HepG2 (cell line): ENCODE data around the gene ANKRD44. TPM values are rescaled to one million over a fixed set of nuclear protein-coding genes. Genes with fewer than 3 reads are reported as not detected.

Experiments
- ATAC-seq: fragments of 200-7000 bp; cut with Tn5 transposase; 3 replicates; pipeline ENCODE4 v1.9.1; 2020; ENCODE audit warnings: mild to moderate bottlenecking, moderate library complexity
- Bru-seq: library from RNA; stranded (reverse); fragments of 400-500 nt; gene quantifications from one replicate; lab custom pipeline; 2021; lab: Mats Ljungman, UMichigan
- BruChase-seq, 2 experiments: library from RNA; stranded (reverse); fragments of 400-500 nt; gene quantifications; one replicate each; lab custom pipeline; 2021; lab: Mats Ljungman, UMichigan
- BruUV-seq: library from RNA; stranded (reverse); fragments of 400-500 nt; replicated peaks from 2 replicates; lab custom pipeline; 2021; lab: Mats Ljungman, UMichigan
- CTCF ChIA-PET: fragments of 300-600 bp; formaldehyde crosslinking; extraction: SDS; loops from one replicate; lab custom pipeline; 2021; ENCODE audit warnings: low total read pairs, inconsistent platforms, low intra/inter-chr PET ratio; lab: Yijun Ruan, JAX
- POLR2A ChIA-PET: fragments of 350-600 bp; sonication (Branson Sonifier 250); formaldehyde crosslinking; loops from one replicate; lab custom pipeline; 2020; ENCODE audit warnings: antibody characterized with exemption, inconsistent platforms; lab: Yijun Ruan, JAX
- DNase-seq: peaks from one replicate; pipeline ENCODE4 v3.0.0-alpha.2; 2015; ENCODE audit warnings: low spot score
- FAIRE-seq: peaks from 3 replicates; lab custom pipeline; 2011; peaks lifted over from hg19 to GRCh38; lab: Jason Lieb, UNC
- H2AFZ ChIP-seq: one replicate; pipeline ENCODE4 v1.6.1; 2011; ENCODE audit warnings: low read length, inconsistent platforms
- H3K27ac ChIP-seq: fragments of 300-600 bp; 3 replicates; pipeline ENCODE4 v1.8.0; 2011; ENCODE audit warnings: mixed run types, mild to moderate bottlenecking, mixed read lengths, low read length, inconsistent platforms; ENCODE audit not compliant: insufficient read depth; ENCODE audit errors: extremely low read length
- H3K27me3 ChIP-seq, 2 experiments: fragments of 200-600 bp in 1 of 2; 2 replicates in 1 of 2; 3 replicates in 1 of 2; pipeline versions ENCODE4 v1.6.0 to v1.8.0; 2011; ENCODE audit warnings: low read length in 2 of 2, mild to moderate bottlenecking in 2 of 2, moderate library complexity in 2 of 2, inconsistent platforms in 1 of 2; ENCODE audit not compliant: insufficient read depth in 2 of 2, control insufficient read depth in 1 of 2
- H3K36me3 ChIP-seq, 2 experiments: fragments of 200-600 bp in 1 of 2; replicated peaks in 1 of 2; 2 replicates in 1 of 2; 3 replicates in 1 of 2; pipeline versions ENCODE4 v1.5.1 to v1.8.0; 2011; ENCODE audit warnings: low read length in 2 of 2, inconsistent platforms in 1 of 2; ENCODE audit not compliant: insufficient read depth in 2 of 2, control insufficient read depth in 1 of 2
- H3K4me1 ChIP-seq: 2 replicates; pipeline ENCODE4 v1.5.1; 2012; ENCODE audit warnings: low read length, inconsistent platforms; ENCODE audit not compliant: insufficient read depth
- H3K4me2 ChIP-seq: 2 replicates; pipeline ENCODE4 v1.6.0; 2011; ENCODE audit warnings: low read depth, low read length, inconsistent platforms
- H3K4me3 ChIP-seq, 3 experiments: fragments of 200-600 bp in 1 of 3; sonication (generic), shearing (Covaris generic) in 1 of 3; replicated peaks in 1 of 3; 2 replicates each; pipeline ENCODE4 v1.5.1; 2011 to 2016; ENCODE audit warnings: low read length in 3 of 3, inconsistent platforms in 2 of 3, low read depth in 2 of 3, mild to moderate bottlenecking in 2 of 3, control low read depth in 1 of 3, mixed read lengths in 1 of 3; ENCODE audit not compliant: insufficient read depth in 1 of 3
- H3K79me2 ChIP-seq: one replicate; pipeline ENCODE4 v1.6.1; 2011; ENCODE audit warnings: low read length, inconsistent platforms; ENCODE audit not compliant: insufficient read depth
- H3K9ac ChIP-seq: 2 replicates; pipeline ENCODE4 v1.6.0; 2011; ENCODE audit warnings: mild to moderate bottlenecking, low read depth, low read length, inconsistent platforms; ENCODE audit not compliant: insufficient read depth
- H3K9me3 ChIP-seq: 2 replicates; pipeline ENCODE4 v1.5.1; 2012; ENCODE audit warnings: mild to moderate bottlenecking, low read length
- H4K20me1 ChIP-seq: 2 replicates; pipeline ENCODE4 v1.6.0; 2011; ENCODE audit warnings: inconsistent platforms, mild to moderate bottlenecking, low read length, moderate library complexity; ENCODE audit not compliant: insufficient read depth
- ARID4A ChIP-seq: sonication (generic); formaldehyde crosslinking; IDR thresholded peaks from 2 replicates; pipeline ENCODE4 v1.5.0; 2020; ENCODE audit warnings: mild to moderate bottlenecking, missing genetic modification reagents, borderline replicate concordance
- BCL6 ChIP-seq: IDR thresholded peaks from 2 replicates; pipeline ENCODE4 v1.6.1; 2016; ENCODE audit warnings: missing genetic modification reagents, missing compliant biosample characterization
- ERF ChIP-seq: IDR thresholded peaks from 2 replicates; pipeline ENCODE4 v1.6.1; 2018; ENCODE audit warnings: missing biosample characterization, missing genetic modification reagents
- FLYWCH1 ChIP-seq: sonication (generic); formaldehyde crosslinking; IDR thresholded peaks from 2 replicates; pipeline ENCODE4 v1.8.1; 2023; ENCODE audit warnings: mild to moderate bottlenecking, missing genetic modification reagents
- JUNB ChIP-seq: sonication (generic); formaldehyde crosslinking; IDR thresholded peaks from 2 replicates; pipeline ENCODE4 v1.8.0; 2022; ENCODE audit warnings: missing genetic modification reagents, mild to moderate bottlenecking, borderline replicate concordance
- NR2F1 ChIP-seq, 2 experiments: fragments of 450-650 bp in 1 of 2; formaldehyde crosslinking in 1 of 2; IDR thresholded peaks; 2 replicates each; pipeline versions ENCODE4 v1.5.0 to v1.6.1; 2016 to 2020; ENCODE audit warnings: mild to moderate bottlenecking in 1 of 2, missing compliant biosample characterization in 1 of 2, missing genetic modification reagents in 1 of 2, moderate library complexity in 1 of 2
- REXO4 ChIP-seq: sonication (generic); formaldehyde crosslinking; IDR thresholded peaks from 2 replicates; pipeline ENCODE4 v1.8.0; 2022; ENCODE audit warnings: missing genetic modification reagents, mild to moderate bottlenecking, borderline replicate concordance
- TSC22D2 ChIP-seq: sonication (generic); formaldehyde crosslinking; IDR thresholded peaks from 2 replicates; pipeline ENCODE4 v1.5.1; 2020; ENCODE audit warnings: missing genetic modification reagents, mild to moderate bottlenecking, borderline replicate concordance
- ZNF136 ChIP-seq: sonication (generic); formaldehyde crosslinking; IDR thresholded peaks from 2 replicates; pipeline ENCODE4 v1.8.1; 2022; ENCODE audit warnings: low read depth, mild to moderate bottlenecking, moderate library complexity, missing genetic modification reagents
- ZNF230 ChIP-seq: sonication (generic); formaldehyde crosslinking; IDR thresholded peaks from 2 replicates; pipeline ENCODE4 v1.4.0; 2020; ENCODE audit warnings: mild to moderate bottlenecking, missing genetic modification reagents
- ZNF331 ChIP-seq: sonication (generic); formaldehyde crosslinking; IDR thresholded peaks from 2 replicates; pipeline ENCODE4 v1.4.0; 2020; ENCODE audit warnings: missing genetic modification reagents
- ZNF431 ChIP-seq: sonication (generic); formaldehyde crosslinking; IDR thresholded peaks from 2 replicates; pipeline ENCODE4 v1.9.0; 2022; ENCODE audit warnings: missing genetic modification reagents, low read depth, mild to moderate bottlenecking, borderline replicate concordance
- ZNF614 ChIP-seq: IDR thresholded peaks from 2 replicates; pipeline ENCODE4 v1.6.1; 2018; ENCODE audit warnings: missing biosample characterization, missing genetic modification reagents, inconsistent platforms, borderline replicate concordance
- ZNF891 ChIP-seq: sonication (generic); formaldehyde crosslinking; IDR thresholded peaks from 2 replicates; pipeline ENCODE4 v1.5.0; 2020; ENCODE audit warnings: mild to moderate bottlenecking, missing genetic modification reagents
- WGBS: methylation state at CpG from one replicate; pipeline ENCODE4 v1.1.6; 2017; ENCODE audit warnings: low lambda C conversion rate; 5-methylcytosine and 5-hydroxymethylcytosine counted together
- in situ Hi-C: cut with HindIII; loops from 2 replicates; pipeline ENCODE4 v1.10.0; 2017; ENCODE audit warnings: low pct_unique_long_range_greater_than_20kb; ENCODE audit not compliant: extremely low pct_ligation_motif_present
- intact Hi-C: fragments of 100-400 bp; cut with micrococcal nuclease; formaldehyde crosslinking; loops from one replicate; pipeline ENCODE4 v1.10.0; 2022; ENCODE audit not compliant: unreplicated experiment
- long read RNA-seq, 2 experiments: library from RNA in 1 of 2; library from polyadenylated mRNA in 1 of 2; stranded (forward) in 1 of 2; unstranded in 1 of 2; transcript quantifications; one replicate each; pipeline ENCODE4 v2.0.0, GENCODE V29; 2019 to 2022
- polyA minus RNA-seq, 3 experiments: library from RNA; depleted of rRNA, polyadenylated mRNA; stranded (reverse); fragments of >200 nt; gene quantifications; 2 replicates each; pipeline ENCODE4 v1.2.3, GENCODE V29; 2011; ENCODE audit warnings: low replicate concordance in 1 of 3
- polyA plus RNA-seq, 8 experiments: library from polyadenylated mRNA; depleted of rRNA in 3 of 8; stranded (reverse) in 7 of 8; unstranded in 1 of 8; fragments of >200 nt; fragmentation: Illumina TruSeq in 4 of 8; extraction: Trizol in 4 of 8; gene quantifications; 2 replicates each; pipeline versions ENCODE4 v1.2.1 to v1.2.3, GENCODE V29; 2011 to 2016; ENCODE audit warnings: low read depth in 4 of 8, missing spikeins in 1 of 8, mixed read lengths in 1 of 8; ENCODE audit not compliant: insufficient read depth in 1 of 8
- total RNA-seq, 5 experiments: library from RNA; depleted of rRNA; stranded (reverse); fragments of >200 nt; fragmentation: Illumina TruSeq; extraction: Trizol; gene quantifications; 2 replicates each; pipeline ENCODE4 v1.2.3, GENCODE V29; 2016; ENCODE audit warnings: low read depth in 1 of 5

ANKRD44 gene
- total RNA-seq (2016; rRNA removed; fragmentation: Illumina TruSeq; extraction: Trizol) (0.11 and 0.36 TPM in 2 replicates), polyA plus RNA-seq (2011; rRNA removed) (0.04 and 0.05 TPM in 2 replicates), polyA minus RNA-seq (2011; rRNA and poly(A)+ RNA removed; ENCODE audit: low replicate concordance) (0.52 and 22.4 TPM in 2 replicates), Bru-seq, nascent RNA (percentile 19 among the genes with signal in this experiment), BruChase-seq, experiment 1, labeled RNA remaining after a 6-hour chase (percentile 16 among the genes with signal in this experiment), BruChase-seq, experiment 2, labeled RNA remaining after a 2-hour chase (percentile 19 among the genes with signal in this experiment)
- not detected in 2 replicates for total RNA-seq (2016; cell fraction: cytosol; rRNA removed; fragmentation: Illumina TruSeq; extraction: Trizol; ENCODE audit: low read depth)
- 0.55 and 0.63 TPM in 2 replicates for total RNA-seq (2016; cell fraction: insoluble cytoplasmic fraction; rRNA removed; fragmentation: Illumina TruSeq; extraction: Trizol)
- total RNA-seq (2016; cell fraction: membrane; rRNA removed; fragmentation: Illumina TruSeq; extraction: Trizol): 0.77 TPM in 1 of 2 replicates, not detected in the other
- 0.44 and 1.2 TPM in 2 replicates for total RNA-seq (2016; cell fraction: nucleus; rRNA removed; fragmentation: Illumina TruSeq; extraction: Trizol)
- 0.03 and 0.08 TPM in 2 replicates for polyA plus RNA-seq (2011; cell fraction: cytosol; rRNA removed)
- 1.3 and 2.2 TPM in 2 replicates for polyA plus RNA-seq (2011; cell fraction: nucleus; rRNA removed)
- 0.04 TPM in 1 of 2 replicates, not detected in the other for polyA plus RNA-seq (2012)
- polyA plus RNA-seq (2016; cell fraction: cytosol; fragmentation: Illumina TruSeq; extraction: Trizol; ENCODE audit: low read depth): 0.16 TPM in 1 of 2 replicates, not detected in the other
- polyA plus RNA-seq (2016; cell fraction: insoluble cytoplasmic fraction; fragmentation: Illumina TruSeq; extraction: Trizol; ENCODE audit: low read depth): 0.09 and 0.17 TPM in 2 replicates
- not detected in 2 replicates for polyA plus RNA-seq (2016; cell fraction: membrane; fragmentation: Illumina TruSeq; extraction: Trizol; ENCODE audit: low read depth)
- 0.07 and 0.21 TPM in 2 replicates for polyA plus RNA-seq (2016; cell fraction: nucleus; fragmentation: Illumina TruSeq; extraction: Trizol; ENCODE audit: insufficient read depth, low read depth)
- not detected in 2 replicates for polyA minus RNA-seq (2011; cell fraction: cytosol; rRNA and poly(A)+ RNA removed)
- polyA minus RNA-seq (2011; cell fraction: nucleus; rRNA and poly(A)+ RNA removed): 1.2 and 1.3 TPM in 2 replicates
- long read RNA-seq, experiment 1: 0 reads
- long read RNA-seq, experiment 2: 0 reads

- intact Hi-C loops (no loop called here), in situ Hi-C loops (no loop called here)
- peak; percentile 98 for ATAC-seq
- no peaks in the 10 kb centered on the region for H4K20me1 ChIP-seq
- peak; percentile 47 for DNase-seq
- H3K4me2 ChIP-seq: peak within 1 kb of the TSS; percentile 86
- ChIA-PET POLR2A (no interaction called here), CTCF (no interaction called here)
- H3K27ac ChIP-seq: no peak within 1 kb of the TSS
- H3K9ac ChIP-seq: peak within 1 kb of the TSS; percentile 14; the same call in 1 of the 2 replicates
- peaks cover 11% of the 10 kb centered on the region for H3K4me1 ChIP-seq
- no TSS peak for BruUV-seq
- peak within 1 kb of the TSS; percentile 59 to 76 (median 64) for H3K4me3 ChIP-seq
- peaks cover 0 to 59% of the 10 kb centered on the region in 2 experiments; a peak in 4 of 5 replicates for H3K27me3 ChIP-seq
- no peaks in the 10 kb centered on the region for H3K9me3 ChIP-seq
- H3K36me3 ChIP-seq: no peaks in the 10 kb centered on the region
- no peak for FAIRE-seq
- H3K79me2 ChIP-seq: no peaks in the 10 kb centered on the region
- H2AFZ ChIP-seq: peak within 1 kb of the TSS; percentile 61
- WGBS: 0% methylated on average over 24 of the region's 102 CpGs
- no peak for TF ChIP-seq ZNF614 (CRISPR knock-in tag)
- no peak for TF ChIP-seq JUNB
- no peak for TF ChIP-seq FLYWCH1 (CRISPR knock-in tag)
- no peak for TF ChIP-seq ZNF331 (CRISPR knock-in tag)
- TF ChIP-seq TSC22D2: no peak
- TF ChIP-seq REXO4 (CRISPR knock-in tag): no peak
- TF ChIP-seq ZNF891 (CRISPR knock-in tag): no peak
- TF ChIP-seq ZNF431 (CRISPR knock-in tag): no peak
- no peak for TF ChIP-seq ZNF230 (CRISPR knock-in tag)
- no peak for TF ChIP-seq NR2F1 (CRISPR knock-in tag; IDR thresholded peaks at IDR 0.05)
- no peak for TF ChIP-seq BCL6 (CRISPR knock-in tag)
- no peak for TF ChIP-seq ERF (CRISPR knock-in tag)
- TF ChIP-seq ZNF136: no peak
- TF ChIP-seq ARID4A (CRISPR knock-in tag): peak; percentile 58; the same call in 1 of the 2 replicates
Measured at GRCh38 chr2:197310271-197310985, at the start of gene ANKRD44. Gene ANKRD44, minus strand, starts transcription at chr2:197310780. Its CDS starts 176 bp downstream, at chr2:197310604.
